Upper lobe of right lung (tissue), 1 donor: ENCODE measurements around the gene GATA2. TPM values are rescaled to one million over a fixed set of nuclear protein-coding genes. Genes with fewer than 3 reads are reported as not detected.

Source experiments
- ATAC-seq: fragments of 200-7000 bp; cut with Tn5 transposase; one replicate; pipeline ENCODE4 v1.9.1; 2020; ENCODE audit warnings: mild to moderate bottlenecking, moderate library complexity
- DNase-seq: peaks from one replicate; pipeline ENCODE4 v3.0.0-alpha.2; 2020
- H3K27ac ChIP-seq: fragments of 200-600 bp; one replicate; pipeline ENCODE4 v1.8.0; 2022
- H3K27me3 ChIP-seq: fragments of 200-600 bp; one replicate; pipeline ENCODE4 v1.8.0; 2022; ENCODE audit warnings: mild to moderate bottlenecking
- H3K36me3 ChIP-seq: fragments of 200-600 bp; one replicate; pipeline ENCODE4 v1.8.0; 2022
- H3K4me1 ChIP-seq: fragments of 200-600 bp; one replicate; pipeline ENCODE4 v1.8.0; 2022
- H3K4me3 ChIP-seq: fragments of 200-600 bp; one replicate; pipeline ENCODE4 v1.8.0; 2022; ENCODE audit warnings: mild to moderate bottlenecking
- H3K9me3 ChIP-seq: fragments of 200-600 bp; one replicate; pipeline ENCODE4 v1.8.0; 2022
- intact Hi-C: fragments of 100-400 bp; cut with DNase I; formaldehyde crosslinking; loops from one replicate; pipeline ENCODE4 v1.11.0; 2022
- total RNA-seq: library from RNA; stranded (reverse); fragmentation: NEBNext Ultra II Directional; extraction: Animal tissue kit (Norgen Biotek cat#: 25700); gene quantifications from one replicate; pipeline ENCODE4 v1.2.1, GENCODE V29; 2021
- TF ChIP-seq, protein P1 (sequence below): fragments of 200-600 bp; IDR thresholded peaks from one replicate; pipeline ENCODE4 v1.8.0; 2022; ENCODE audit warnings: antibody characterized with exemption
- donor health status: DM: no; HTN: yes; CAD: no; lungs with severe emphysema.

The GATA2 gene
- total RNA-seq, 1 donor from 2014 or later: 86.6 TPM

DNA sequence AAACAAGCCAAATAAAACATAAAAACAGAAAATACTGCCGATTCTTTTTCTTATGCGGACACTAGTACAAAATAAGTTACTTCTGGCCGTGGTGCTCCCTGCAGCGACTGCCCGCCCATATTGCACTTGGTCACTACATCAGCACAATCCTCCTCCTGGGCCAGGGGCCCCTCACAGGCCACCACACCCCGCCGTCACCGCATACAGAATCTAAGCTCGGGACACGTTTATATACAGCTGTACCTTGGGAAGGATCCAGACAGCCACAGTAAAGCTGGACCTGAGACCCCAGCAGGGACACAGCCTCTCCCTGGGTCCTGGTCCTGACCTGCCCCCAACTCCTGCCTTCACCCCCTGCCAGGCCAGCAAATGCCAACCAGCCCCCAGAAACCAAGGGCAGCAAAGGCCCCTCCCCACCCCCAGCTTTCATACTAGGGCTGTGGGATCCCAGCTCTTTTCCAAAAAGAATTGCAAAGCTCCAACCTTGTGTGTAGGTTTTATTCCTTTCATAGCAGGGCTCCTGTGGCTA is 13.4 kb downstream of the GATA2 start:
- no peaks in the 10 kb centered on the region for H3K9me3 ChIP-seq
- H3K27me3 ChIP-seq: peaks cover 64% of the 10 kb centered on the region
- no peak overlapping the region for H3K4me3 ChIP-seq
- ATAC-seq (no peak), DNase-seq (no peak)
- H3K27ac ChIP-seq: no peak overlapping the region
- peaks cover 10% of the 10 kb centered on the region for H3K4me1 ChIP-seq
- no peaks in the 10 kb centered on the region for H3K36me3 ChIP-seq
- intact Hi-C loops: no loop called here
- TF ChIP-seq, protein P1, sequence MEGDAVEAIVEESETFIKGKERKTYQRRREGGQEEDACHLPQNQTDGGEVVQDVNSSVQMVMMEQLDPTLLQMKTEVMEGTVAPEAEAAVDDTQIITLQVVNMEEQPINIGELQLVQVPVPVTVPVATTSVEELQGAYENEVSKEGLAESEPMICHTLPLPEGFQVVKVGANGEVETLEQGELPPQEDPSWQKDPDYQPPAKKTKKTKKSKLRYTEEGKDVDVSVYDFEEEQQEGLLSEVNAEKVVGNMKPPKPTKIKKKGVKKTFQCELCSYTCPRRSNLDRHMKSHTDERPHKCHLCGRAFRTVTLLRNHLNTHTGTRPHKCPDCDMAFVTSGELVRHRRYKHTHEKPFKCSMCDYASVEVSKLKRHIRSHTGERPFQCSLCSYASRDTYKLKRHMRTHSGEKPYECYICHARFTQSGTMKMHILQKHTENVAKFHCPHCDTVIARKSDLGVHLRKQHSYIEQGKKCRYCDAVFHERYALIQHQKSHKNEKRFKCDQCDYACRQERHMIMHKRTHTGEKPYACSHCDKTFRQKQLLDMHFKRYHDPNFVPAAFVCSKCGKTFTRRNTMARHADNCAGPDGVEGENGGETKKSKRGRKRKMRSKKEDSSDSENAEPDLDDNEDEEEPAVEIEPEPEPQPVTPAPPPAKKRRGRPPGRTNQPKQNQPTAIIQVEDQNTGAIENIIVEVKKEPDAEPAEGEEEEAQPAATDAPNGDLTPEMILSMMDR: no peak

DNA sequence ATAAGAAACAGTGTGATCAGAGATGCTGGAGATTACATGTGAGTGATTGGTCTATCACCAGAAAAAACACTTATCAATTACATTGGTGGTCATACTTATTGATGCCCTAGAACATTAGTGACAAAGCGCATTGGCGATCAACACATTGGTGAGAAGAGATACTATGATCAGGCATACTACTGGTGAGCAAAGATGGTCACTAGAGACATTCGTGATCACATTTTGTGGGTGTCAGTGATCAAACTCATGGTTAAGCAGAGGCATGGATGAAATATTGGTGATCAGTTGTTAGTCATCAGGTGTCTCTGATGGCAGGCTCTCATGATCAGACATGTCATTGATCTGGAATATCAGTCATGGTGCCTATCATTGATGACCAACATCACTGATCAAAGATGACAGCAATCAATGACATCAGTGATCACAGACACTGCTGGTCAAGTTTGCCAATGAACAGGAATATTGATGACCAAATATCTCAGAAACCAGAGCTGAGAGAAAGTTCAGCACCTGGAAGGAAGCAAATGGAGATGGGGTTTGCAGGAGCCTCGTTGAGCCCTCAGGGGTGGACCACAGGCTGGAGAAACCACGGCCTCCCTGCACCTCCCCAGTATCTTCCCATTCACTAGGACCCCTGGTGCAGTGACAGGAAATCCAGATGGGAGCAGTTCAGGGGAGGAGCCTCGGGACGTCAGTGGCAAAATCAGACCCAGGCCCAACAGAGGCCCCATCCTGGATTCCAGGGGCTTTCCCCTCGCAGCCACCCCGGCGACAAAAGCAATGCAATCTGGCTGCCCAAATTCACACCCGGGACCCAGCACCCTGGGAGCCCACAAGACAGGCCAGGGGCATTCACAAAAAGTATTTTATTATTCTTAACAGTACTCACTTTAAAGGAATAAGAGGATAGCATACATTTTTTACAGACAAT is 14.2 kb downstream of the GATA2 start:
- H3K9me3 ChIP-seq: no peaks in the 10 kb centered on the region
- peaks cover 57% of the 10 kb centered on the region for H3K27me3 ChIP-seq
- no peak overlapping the region for H3K27ac ChIP-seq
- ATAC-seq (no peak), DNase-seq (no peak)
- TF ChIP-seq, protein P1: no peak
- H3K4me3 ChIP-seq: no peak overlapping the region
- H3K4me1 ChIP-seq: peaks cover 10% of the 10 kb centered on the region
- H3K36me3 ChIP-seq: no peaks in the 10 kb centered on the region
- intact Hi-C loops: no loop called here

DNA sequence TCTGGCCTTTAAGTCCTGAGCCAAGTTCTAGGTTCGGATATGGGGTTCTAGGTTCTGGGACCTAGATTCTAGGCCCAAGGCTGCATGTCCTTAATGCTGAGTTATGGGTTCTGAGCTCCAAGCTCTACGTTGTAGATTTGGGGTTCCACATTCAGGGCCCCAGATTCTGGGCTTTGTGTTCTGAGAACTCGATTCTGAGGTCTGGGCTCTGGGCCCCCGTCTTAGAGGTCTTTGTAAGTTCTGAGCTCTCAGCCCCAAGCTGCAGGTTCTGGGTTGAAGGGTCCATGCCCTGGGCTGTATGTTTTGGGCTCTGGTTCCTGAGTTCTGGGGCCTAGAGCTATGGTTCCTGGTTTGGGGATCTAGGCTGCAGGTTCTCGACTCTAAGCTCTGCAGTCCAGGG is 16.3 kb downstream of the GATA2 start:
- intact Hi-C loops: no loop called here
- TF ChIP-seq, protein P1: no peak
- peaks cover 37% of the 10 kb centered on the region for H3K27me3 ChIP-seq

DNA sequence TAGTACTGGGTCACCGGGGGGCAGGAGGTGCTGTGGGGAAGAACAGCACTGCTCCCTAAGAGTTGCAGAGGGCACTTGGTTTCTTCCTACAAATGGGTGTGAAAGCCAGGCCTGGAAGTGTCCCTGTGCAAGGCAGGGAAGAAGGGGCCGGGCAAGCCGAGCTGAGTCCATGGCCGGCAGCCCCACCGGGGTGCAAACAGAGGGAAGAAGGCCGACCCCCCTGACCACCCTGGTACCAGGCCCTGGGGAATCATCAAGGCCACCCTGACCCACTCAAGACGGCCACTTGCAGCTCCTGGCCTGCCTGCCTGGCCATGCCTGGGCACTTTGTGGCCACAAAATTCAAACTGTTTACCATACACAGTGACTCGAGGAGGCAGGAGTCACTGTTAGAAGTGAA is 17.6 kb downstream of the GATA2 start:
- no peak for DNase-seq
- no peak for ATAC-seq
- intact Hi-C loops: no loop called here

More for the DNA sequence above, 16.3 kb downstream of the GATA2 start:
- no peak overlapping the region for H3K27ac ChIP-seq
- H3K9me3 ChIP-seq: no peaks in the 10 kb centered on the region
- no peaks in the 10 kb centered on the region for H3K36me3 ChIP-seq
- no peak for DNase-seq
- H3K4me3 ChIP-seq: no peak overlapping the region
- no peak for ATAC-seq
- H3K4me1 ChIP-seq: no peaks in the 10 kb centered on the region

DNA sequence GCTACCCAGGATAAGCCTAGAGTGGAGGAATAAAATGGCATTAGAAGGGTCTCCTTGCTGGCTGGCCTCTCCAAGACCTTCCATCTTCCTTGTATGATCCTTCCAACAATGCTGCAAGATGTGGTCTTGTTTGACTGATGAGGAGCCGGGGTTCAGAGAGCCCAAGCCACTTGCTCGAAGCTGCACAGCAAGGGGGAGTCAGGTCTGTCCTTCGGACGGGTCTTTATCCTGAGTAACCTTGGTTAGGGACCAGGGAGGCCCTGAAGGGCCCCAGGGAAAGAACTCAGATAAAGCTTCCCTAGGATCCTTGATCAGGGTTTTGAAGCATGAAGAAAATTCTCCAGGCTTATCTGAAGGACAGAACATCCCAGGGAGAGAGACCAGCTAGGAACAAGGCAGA is 19.3 kb downstream of the GATA2 start:
- Histone ChIP-seq H3K36me3 (no peaks in the 10 kb centered on the region), H3K4me3 (no peak overlapping the region), H3K27me3 (peaks cover 11% of the 10 kb centered on the region), H3K9me3 (no peaks in the 10 kb centered on the region), H3K4me1 (no peaks in the 10 kb centered on the region), H3K27ac (no peak overlapping the region)
- intact Hi-C loops: no loop called here
- ATAC-seq: no peak
- no peak for DNase-seq
- TF ChIP-seq, protein P1: no peak

More for the DNA sequence above, 17.6 kb downstream of the GATA2 start:
- TF ChIP-seq, protein P1: no peak
- Histone ChIP-seq H3K4me1 (no peaks in the 10 kb centered on the region), H3K9me3 (no peaks in the 10 kb centered on the region), H3K27me3 (peaks cover 24% of the 10 kb centered on the region), H3K27ac (no peak overlapping the region), H3K4me3 (no peak overlapping the region), H3K36me3 (no peaks in the 10 kb centered on the region)
